Measurements from ENCODE around the gene FOXC1. TPM values are rescaled to one million over a fixed set of nuclear protein-coding genes. Genes with fewer than 3 reads are reported as not detected.

Gene FOXC1
- total and polyA plus RNA-seq, 2 experiments from 2014 or later = 0.10 to 0.13 TPM

- DNase-seq (ENCODE audit: low spot score) (no peak), ATAC-seq (no peak)
- H3K27me3 Mint-ChIP-seq (ENCODE audit: insufficient read depth, low read depth, poor library complexity) = peaks cover 10% of the 10 kb centered on the region
- no peaks in the 10 kb centered on the region for H3K27me3 ChIP-seq (ENCODE audit: insufficient read depth)
- H3K4me1 ChIP-seq (ENCODE audit: insufficient read depth) = no peaks in the 10 kb centered on the region
- no peak overlapping the region for H3K4me3 ChIP-seq
- no peaks in the 10 kb centered on the region for H3K9me2 ChIP-seq (ENCODE audit: insufficient read depth)
- no peaks in the 10 kb centered on the region for H3K79me2 ChIP-seq (replicated peaks; ENCODE audit: insufficient read depth)
- H3K4me1 Mint-ChIP-seq = no peaks in the 10 kb centered on the region; the same call in 2 of the 3 replicates
- TF ChIP-seq CTCF (conservative IDR thresholded peaks at IDR 0.05; ENCODE audit: low read depth in 2 of 2) = no peak
- TF ChIP-seq STAT1 (IDR thresholded peaks at IDR 0.05; ENCODE audit: unreplicated experiment) = no peak
- TF ChIP-seq EZH2 (IDR thresholded peaks at IDR 0.05; ENCODE audit: low read depth, unreplicated experiment) = no peak
- TF ChIP-seq POLR2AphosphoS5 (IDR thresholded peaks at IDR 0.05; ENCODE audit: low read depth) = no peak
- no peak for TF ChIP-seq ZNF114 (CRISPR knock-in tag; IDR thresholded peaks at IDR 0.05)
- no peak for TF ChIP-seq REST (IDR thresholded peaks at IDR 0.05; ENCODE audit: unreplicated experiment)
- no peak for TF ChIP-seq ZNF331 (CRISPR knock-in tag; IDR thresholded peaks at IDR 0.05; ENCODE audit: low read depth)
- TF ChIP-seq ZNF462 (CRISPR knock-in tag; IDR thresholded peaks at IDR 0.05) = no peak
- TF ChIP-seq ETS1 (IDR thresholded peaks at IDR 0.05) = no peak
- TF ChIP-seq CREB1 (CRISPR knock-in tag; IDR thresholded peaks at IDR 0.05; ENCODE audit: low read depth) = no peak
- TF ChIP-seq JUNB (IDR thresholded peaks at IDR 0.05; ENCODE audit: unreplicated experiment) = no peak
- TF ChIP-seq EZH2phosphoT487 (IDR thresholded peaks at IDR 0.05; ENCODE audit: unreplicated experiment) = no peak
- TF ChIP-seq NANOG (IDR thresholded peaks at IDR 0.05; ENCODE audit: borderline replicate concordance) = no peak
- H3F3A ChIP-seq (replicated peaks; ENCODE audit: low read depth) = no peaks in the 10 kb centered on the region
- H4K20me1 ChIP-seq (replicated peaks; ENCODE audit: insufficient read depth) = no peaks in the 10 kb centered on the region
- H2AFZ ChIP-seq = no peak overlapping the region
- H3K9me3 Mint-ChIP-seq = no peaks in the 10 kb centered on the region
- H3K36me3 Mint-ChIP-seq (ENCODE audit: low read depth) = no peaks in the 10 kb centered on the region
- no peak overlapping the region for H3K27ac Mint-ChIP-seq
- no peak overlapping the region for H3K4me3 Mint-ChIP-seq
- H3K36me3 ChIP-seq (ENCODE audit: insufficient read depth) = no peaks in the 10 kb centered on the region
- H3K27ac ChIP-seq (ENCODE audit: low read depth) = no peak overlapping the region
- no peak overlapping the region for H3K4me2 ChIP-seq
Observed at GRCh38 chr6:1657116-1657770, 47.5 kb downstream of the FOXC1 start.
